Mesendoderm (in vitro differentiated cells): ENCODE measurements around the gene LGALSL.
A peak's percentile ranks its signal among the peaks of the same experiment; 100 is the strongest.

Source experiments
- DNase-seq: peaks from one replicate; pipeline ENCODE4 v3.0.0; 2013
- H2AK5ac ChIP-seq: 2 replicates; pipeline ENCODE4 v1.6.1; 2013; ENCODE audit warnings: low read length, inconsistent platforms
- H2BK120ac ChIP-seq: 2 replicates; pipeline ENCODE4 v1.6.1; 2013; ENCODE audit warnings: low read depth, mild to moderate bottlenecking, low read length, moderate library complexity, mixed read lengths
- H2BK15ac ChIP-seq: replicated peaks from 2 replicates; pipeline ENCODE4 v1.6.1; 2013; ENCODE audit warnings: low read depth, mild to moderate bottlenecking, moderate library complexity
- H2BK5ac ChIP-seq: 2 replicates; pipeline ENCODE4 v1.6.1; 2013; ENCODE audit warnings: low read length, inconsistent platforms
- H3K18ac ChIP-seq: 2 replicates; pipeline ENCODE4 v1.6.1; 2013; ENCODE audit warnings: mild to moderate bottlenecking, low read length, mixed read lengths
- H3K23ac ChIP-seq: one replicate; pipeline ENCODE4 v1.6.1; 2013; ENCODE audit warnings: low read length
- H3K27ac ChIP-seq: 2 replicates; pipeline ENCODE4 v1.5.1; 2013; ENCODE audit warnings: low read depth, mild to moderate bottlenecking, inconsistent platforms, low read length, moderate library complexity
- H3K27me3 ChIP-seq: 2 replicates; pipeline ENCODE4 v1.6.1; 2013; ENCODE audit warnings: low read length, control low read depth, mild to moderate bottlenecking, inconsistent platforms; ENCODE audit not compliant: insufficient read depth, poor library complexity
- H3K36me3 ChIP-seq: 2 replicates; pipeline ENCODE4 v1.6.1; 2013; ENCODE audit warnings: low read length, inconsistent platforms; ENCODE audit not compliant: control insufficient read depth, insufficient read depth
- H3K4ac ChIP-seq: one replicate; pipeline ENCODE4 v1.6.1; 2013; ENCODE audit warnings: low read depth, mild to moderate bottlenecking, low read length, moderate library complexity
- H3K4me1 ChIP-seq: 2 replicates; pipeline ENCODE4 v1.6.1; 2013; ENCODE audit warnings: low read depth, low read length, inconsistent platforms; ENCODE audit not compliant: control insufficient read depth
- H3K4me2 ChIP-seq: 2 replicates; pipeline ENCODE4 v1.6.1; 2013; ENCODE audit warnings: low read length
- H3K4me3 ChIP-seq: 2 replicates; pipeline ENCODE4 v1.5.1; 2013; ENCODE audit warnings: mild to moderate bottlenecking, low read length
- H3K56ac ChIP-seq: one replicate; pipeline ENCODE4 v1.6.1; 2013; ENCODE audit warnings: low read length
- H3K79me1 ChIP-seq: 2 replicates; pipeline ENCODE4 v1.6.1; 2013; ENCODE audit warnings: low read length, inconsistent platforms
- H3K79me2 ChIP-seq: 2 replicates; pipeline ENCODE4 v1.6.1; 2013; ENCODE audit warnings: mild to moderate bottlenecking, low read length; ENCODE audit not compliant: control insufficient read depth, insufficient read depth
- H3K9ac ChIP-seq: 2 replicates; pipeline ENCODE4 v1.6.1; 2013; ENCODE audit warnings: low read length, inconsistent platforms
- H4K5ac ChIP-seq: one replicate; pipeline ENCODE4 v1.6.1; 2013; ENCODE audit warnings: low read length
- H4K8ac ChIP-seq: one replicate; pipeline ENCODE4 v1.6.1; 2013; ENCODE audit warnings: low read depth, mild to moderate bottlenecking, control low read depth, low read length, moderate library complexity
- WGBS: extraction: QIAGEN DNeasy Blood & Tissue Kit; methylation state at CpG from one replicate; pipeline ENCODE4 v1.1.7; 2013; ENCODE audit warnings: low lambda C conversion rate, missing lambda C conversion rate; ENCODE audit not compliant: insufficient coverage; ENCODE audit errors: extremely low coverage; 5-methylcytosine and 5-hydroxymethylcytosine counted together

Gene LGALSL

GRCh38 chr2:64421201-64421600 lies 32.8 kb upstream of the LGALSL start:
- H3K79me2 ChIP-seq = no peaks in the 10 kb centered on the region
- H3K36me3 ChIP-seq = no peaks in the 10 kb centered on the region
- no peak for DNase-seq
- H3K79me1 ChIP-seq = no peaks in the 10 kb centered on the region
- H3K56ac ChIP-seq = no peak overlapping the region
- no peak overlapping the region for H2BK5ac ChIP-seq
- no peak overlapping the region for H3K18ac ChIP-seq
- no peak overlapping the region for H2BK120ac ChIP-seq
- H3K9ac ChIP-seq = no peak overlapping the region
- H3K23ac ChIP-seq = no peak overlapping the region
- no peak overlapping the region for H3K4me3 ChIP-seq
- WGBS = no CpG with 5 or more reads among the region's 5 CpGs
- no peak overlapping the region for H4K8ac ChIP-seq
- no peak overlapping the region for H4K5ac ChIP-seq
- H3K4me2 ChIP-seq = no peak overlapping the region
- no peak overlapping the region for H2BK15ac ChIP-seq
- no peak overlapping the region for H3K4ac ChIP-seq
- H3K27me3 ChIP-seq = no peaks in the 10 kb centered on the region
- H2AK5ac ChIP-seq = no peak overlapping the region
- H3K27ac ChIP-seq = no peak overlapping the region
- H3K4me1 ChIP-seq = no peaks in the 10 kb centered on the region

GRCh38 chr2:64422466-64422865 lies 31.5 kb upstream of the LGALSL start:
- no peaks in the 10 kb centered on the region for H3K4me1 ChIP-seq
- H3K23ac ChIP-seq = peak overlapping the region; percentile 66
- no peak overlapping the region for H4K5ac ChIP-seq
- DNase-seq = no peak
- H2BK120ac ChIP-seq = no peak overlapping the region
- H3K4me3 ChIP-seq = no peak overlapping the region
- no peak overlapping the region for H3K27ac ChIP-seq
- H2BK15ac ChIP-seq = no peak overlapping the region
- H2BK5ac ChIP-seq = no peak overlapping the region
- H3K79me2 ChIP-seq = no peaks in the 10 kb centered on the region
- H3K56ac ChIP-seq = no peak overlapping the region
- H3K4me2 ChIP-seq = no peak overlapping the region
- no peaks in the 10 kb centered on the region for H3K36me3 ChIP-seq
- H3K4ac ChIP-seq = no peak overlapping the region
- WGBS = no CpG with 5 or more reads among the region's 1 CpG
- no peaks in the 10 kb centered on the region for H3K79me1 ChIP-seq
- no peak overlapping the region for H2AK5ac ChIP-seq
- H3K9ac ChIP-seq = no peak overlapping the region
- H3K27me3 ChIP-seq = no peaks in the 10 kb centered on the region
- no peak overlapping the region for H3K18ac ChIP-seq
- H4K8ac ChIP-seq = no peak overlapping the region

- H2AK5ac ChIP-seq = no peak overlapping the region
- H3K79me1 ChIP-seq = no peaks in the 10 kb centered on the region
- H3K4ac ChIP-seq = no peak overlapping the region
- H3K23ac ChIP-seq = no peak overlapping the region
- H3K36me3 ChIP-seq = no peaks in the 10 kb centered on the region
- DNase-seq = no peak
- H3K27ac ChIP-seq = no peak overlapping the region
- no peak overlapping the region for H2BK120ac ChIP-seq
- no peak overlapping the region for H2BK5ac ChIP-seq
- no peak overlapping the region for H4K8ac ChIP-seq
- H3K56ac ChIP-seq = no peak overlapping the region
- no peaks in the 10 kb centered on the region for H3K27me3 ChIP-seq
- no peak overlapping the region for H3K9ac ChIP-seq
- H3K18ac ChIP-seq = no peak overlapping the region
- H3K4me1 ChIP-seq = no peaks in the 10 kb centered on the region
- H2BK15ac ChIP-seq = no peak overlapping the region
- no peak overlapping the region for H4K5ac ChIP-seq
- no peaks in the 10 kb centered on the region for H3K79me2 ChIP-seq
- H3K4me2 ChIP-seq = no peak overlapping the region
- H3K4me3 ChIP-seq = no peak overlapping the region
Measured at GRCh38 chr2:64423303-64423702, 30.7 kb upstream of the LGALSL start.

GRCh38 chr2:64424416-64424987 lies 29.5 kb upstream of the LGALSL start:
- Histone ChIP-seq H3K4ac (no peak overlapping the region), H2BK5ac (no peak overlapping the region), H2BK15ac (no peak overlapping the region), H3K4me2 (no peak overlapping the region), H4K5ac (no peak overlapping the region), H3K4me3 (no peak overlapping the region), H4K8ac (no peak overlapping the region), H2AK5ac (no peak overlapping the region), H3K56ac (no peak overlapping the region), H3K23ac (no peak overlapping the region), H3K27me3 (no peaks in the 10 kb centered on the region), H3K27ac (no peak overlapping the region), H3K18ac (no peak overlapping the region), H3K9ac (no peak overlapping the region), H3K36me3 (no peaks in the 10 kb centered on the region), H3K79me1 (no peaks in the 10 kb centered on the region), H3K4me1 (no peaks in the 10 kb centered on the region), H3K79me2 (no peaks in the 10 kb centered on the region), H2BK120ac (no peak overlapping the region)
- no CpG with 5 or more reads among the region's 3 CpGs for WGBS
- DNase-seq = no peak

- no peak for DNase-seq
- H2BK15ac ChIP-seq = no peak overlapping the region
- H3K4me3 ChIP-seq = no peak overlapping the region
- H2BK5ac ChIP-seq = no peak overlapping the region
- no peak overlapping the region for H2BK120ac ChIP-seq
- H3K56ac ChIP-seq = no peak overlapping the region
- H3K4me1 ChIP-seq = no peaks in the 10 kb centered on the region
- H4K5ac ChIP-seq = no peak overlapping the region
- no peak overlapping the region for H4K8ac ChIP-seq
- H2AK5ac ChIP-seq = no peak overlapping the region
- H3K18ac ChIP-seq = no peak overlapping the region
- no peaks in the 10 kb centered on the region for H3K36me3 ChIP-seq
- no peaks in the 10 kb centered on the region for H3K27me3 ChIP-seq
- no CpG with 5 or more reads among the region's 5 CpGs for whole genome bisulfite sequencing
- no peak overlapping the region for H3K23ac ChIP-seq
- H3K9ac ChIP-seq = no peak overlapping the region
- H3K79me2 ChIP-seq = no peaks in the 10 kb centered on the region
- no peak overlapping the region for H3K4ac ChIP-seq
- no peaks in the 10 kb centered on the region for H3K79me1 ChIP-seq
- no peak overlapping the region for H3K4me2 ChIP-seq
- H3K27ac ChIP-seq = no peak overlapping the region
Measured at GRCh38 chr2:64426183-64426952, 27.6 kb upstream of the LGALSL start.
